Esophagus (tissue), 2 donors: ENCODE measurements around the gene SMURF1. TPM values are rescaled to one million over a fixed set of nuclear protein-coding genes. Genes with fewer than 3 reads are reported as not detected.

Source experiments
- H3K27ac ChIP-seq, 2 donors: one replicate each; pipeline ENCODE4 v1.5.1; 2013; ENCODE audit warnings: low read depth in 2 of 2, mild to moderate bottlenecking in 2 of 2, inconsistent platforms in 1 of 2, low read length in 1 of 2, moderate library complexity in 1 of 2
- H3K27me3 ChIP-seq, 2 donors: one replicate each; pipeline ENCODE4 v1.6.1; 2013; ENCODE audit warnings: low read length in 2 of 2, control low read depth in 1 of 2, mild to moderate bottlenecking in 1 of 2; ENCODE audit not compliant: insufficient read depth in 2 of 2, control insufficient read depth in 1 of 2
- H3K36me3 ChIP-seq, 2 donors: one replicate each; pipeline ENCODE4 v1.6.1; 2013; ENCODE audit warnings: low read length in 1 of 2; ENCODE audit not compliant: control insufficient read depth in 2 of 2, insufficient read depth in 2 of 2
- H3K4me1 ChIP-seq, 2 donors: one replicate each; pipeline ENCODE4 v1.6.1; 2013; ENCODE audit warnings: low read length in 1 of 2; ENCODE audit not compliant: control insufficient read depth in 2 of 2, insufficient read depth in 2 of 2
- H3K4me3 ChIP-seq, 2 donors: one replicate each; pipeline ENCODE4 v1.5.1; 2013; ENCODE audit warnings: low read length in 2 of 2, mild to moderate bottlenecking in 2 of 2, low read depth in 1 of 2, moderate library complexity in 1 of 2
- H3K9me3 ChIP-seq, 2 donors: one replicate each; pipeline ENCODE4 v1.6.1; 2013; ENCODE audit warnings: mild to moderate bottlenecking in 2 of 2, low read depth in 1 of 2, low read length in 1 of 2, moderate library complexity in 1 of 2; ENCODE audit not compliant: control insufficient read depth in 2 of 2, insufficient read depth in 1 of 2
- WGBS, 2 donors: extraction: QIAGEN DNeasy Blood & Tissue Kit; methylation state at CpG; one replicate each; pipeline ENCODE4 v1.1.7; 2013; 5-methylcytosine and 5-hydroxymethylcytosine counted together
- polyA plus RNA-seq, 2 donors: library from polyadenylated mRNA; stranded (reverse); fragments of 200-250 nt; gene quantifications; one replicate each; pipeline ENCODE4 v1.2.3, GENCODE V29; 2013
- donor health status: healthy with polysubstance abuse.
- donor health status: Bipolar disorder and iron deficiency.

The SMURF1 gene
- polyA plus RNA-seq, 2 donors: 11.7 to 12.9 TPM

- 85 to 88% methylated on average over 20 of the region's 20 CpGs for WGBS, 2 donors
- no peaks in the 10 kb centered on the region for H3K4me1 ChIP-seq
- no peaks in the 10 kb centered on the region for H3K27me3 ChIP-seq
- no peaks in the 10 kb centered on the region for H3K9me3 ChIP-seq
- H3K27ac ChIP-seq: no peak overlapping the region
- H3K4me3 ChIP-seq: no peak overlapping the region
- peaks cover 7 to 48% of the 10 kb centered on the region in 2 donors for H3K36me3 ChIP-seq
Observed at GRCh38 chr7:99000196-99000903, 143.6 kb downstream of the SMURF1 start.

- H3K36me3 ChIP-seq: peaks cover 16 to 52% of the 10 kb centered on the region in 2 donors
- no peaks in the 10 kb centered on the region for H3K4me1 ChIP-seq
- no peaks in the 10 kb centered on the region for H3K27me3 ChIP-seq
- H3K9me3 ChIP-seq: no peaks in the 10 kb centered on the region
- 74 to 85% methylated on average over 10 of the region's 10 CpGs for WGBS, 2 donors
- no peak overlapping the region for H3K4me3 ChIP-seq
- no peak overlapping the region for H3K27ac ChIP-seq
Observed at GRCh38 chr7:98998821-98999725, 144.8 kb downstream of the SMURF1 start.

- 73 to 84% methylated on average over 3 of the region's 3 CpGs for WGBS, 2 donors
- no peaks in the 10 kb centered on the region for H3K9me3 ChIP-seq
- no peaks in the 10 kb centered on the region for H3K27me3 ChIP-seq
- peaks cover 25 to 60% of the 10 kb centered on the region in 2 donors for H3K36me3 ChIP-seq
- no peak overlapping the region for H3K27ac ChIP-seq
- H3K4me3 ChIP-seq: no peak overlapping the region
- H3K4me1 ChIP-seq: no peaks in the 10 kb centered on the region
Observed at GRCh38 chr7:98997846-98998245, 146.1 kb downstream of the SMURF1 start.

- no peak overlapping the region for H3K4me3 ChIP-seq
- H3K9me3 ChIP-seq: no peaks in the 10 kb centered on the region
- peaks cover 35 to 62% of the 10 kb centered on the region in 2 donors for H3K36me3 ChIP-seq
- H3K4me1 ChIP-seq: no peaks in the 10 kb centered on the region
- 92% methylated on average over 15 of the region's 15 CpGs for WGBS, 2 donors
- no peaks in the 10 kb centered on the region for H3K27me3 ChIP-seq
- no peak overlapping the region for H3K27ac ChIP-seq
Observed at GRCh38 chr7:98996150-98996552, 147.8 kb downstream of the SMURF1 start.

GRCh38 chr7:98995523-98996149 is 148.3 kb downstream of the SMURF1 start:
- Histone ChIP-seq H3K4me1 (no peaks in the 10 kb centered on the region), H3K27ac (no peak overlapping the region), H3K36me3 (peaks cover 38 to 62% of the 10 kb centered on the region in 2 donors), H3K4me3 (no peak overlapping the region), H3K27me3 (no peaks in the 10 kb centered on the region), H3K9me3 (no peaks in the 10 kb centered on the region)
- 97 to 99% methylated on average over 16 of the region's 16 CpGs for WGBS, 2 donors

- WGBS, 2 donors: 93 to 95% methylated on average over 13 of the region's 13 CpGs
- H3K9me3 ChIP-seq: no peaks in the 10 kb centered on the region
- no peak overlapping the region for H3K27ac ChIP-seq
- peaks cover 35 to 59% of the 10 kb centered on the region in 2 donors for H3K36me3 ChIP-seq
- H3K4me3 ChIP-seq: no peak overlapping the region
- no peaks in the 10 kb centered on the region for H3K27me3 ChIP-seq
- H3K4me1 ChIP-seq: no peaks in the 10 kb centered on the region
Observed at GRCh38 chr7:98995111-98995510, 148.8 kb downstream of the SMURF1 start.

GRCh38 chr7:98994046-98994944 is 149.6 kb downstream of the SMURF1 start:
- H3K27ac ChIP-seq: no peak overlapping the region
- H3K27me3 ChIP-seq: no peaks in the 10 kb centered on the region
- no peaks in the 10 kb centered on the region for H3K4me1 ChIP-seq
- H3K4me3 ChIP-seq: no peak overlapping the region
- peaks cover 35 to 61% of the 10 kb centered on the region in 2 donors for H3K36me3 ChIP-seq
- no peaks in the 10 kb centered on the region for H3K9me3 ChIP-seq
- 93 to 94% methylated on average over 34 of the region's 34 CpGs for WGBS, 2 donors

GRCh38 chr7:98993024-98993897 is 150.6 kb downstream of the SMURF1 start:
- Histone ChIP-seq H3K27me3 (no peaks in the 10 kb centered on the region), H3K36me3 (peaks cover 39 to 63% of the 10 kb centered on the region in 2 donors), H3K9me3 (no peaks in the 10 kb centered on the region), H3K4me1 (no peaks in the 10 kb centered on the region), H3K4me3 (no peak overlapping the region), H3K27ac (no peak overlapping the region)
- WGBS, 2 donors: 92 to 94% methylated on average over 32 of the region's 32 CpGs
